Memory B cell (primary cell): Measurements from ENCODE around the gene TRAPPC2L.

Experiments used
- ATAC-seq: fragments of 150-1000 bp; cut with Tn5 transposase; 2 replicates; pipeline ENCODE4 v1.10.0; 2021; ENCODE audit warnings: low read depth, mild to moderate bottlenecking, moderate library complexity
- DNase-seq, 2 donors: peaks; one replicate each; pipeline ENCODE4 v3.0.0; 2022; ENCODE audit warnings: low spot score in 2 of 2
- H3K27ac Mint-ChIP-seq: one replicate; pipeline ENCODE4 v1.8.0; 2022; ENCODE audit warnings: mild to moderate bottlenecking, moderate library complexity, mixed read lengths
- H3K27me3 Mint-ChIP-seq: one replicate; pipeline ENCODE4 v1.8.0; 2022; ENCODE audit warnings: mixed read lengths
- H3K36me3 Mint-ChIP-seq: one replicate; pipeline ENCODE4 v1.8.0; 2022; ENCODE audit warnings: mild to moderate bottlenecking, mixed read lengths
- H3K4me1 Mint-ChIP-seq: one replicate; pipeline ENCODE4 v1.8.0; 2022; ENCODE audit warnings: mixed read lengths
- H3K4me3 Mint-ChIP-seq: one replicate; pipeline ENCODE4 v1.8.0; 2022; ENCODE audit warnings: mild to moderate bottlenecking, moderate library complexity, mixed read lengths
- H3K9me3 Mint-ChIP-seq: one replicate; pipeline ENCODE4 v1.8.0; 2022; ENCODE audit warnings: mixed read lengths

The TRAPPC2L gene

DNA sequence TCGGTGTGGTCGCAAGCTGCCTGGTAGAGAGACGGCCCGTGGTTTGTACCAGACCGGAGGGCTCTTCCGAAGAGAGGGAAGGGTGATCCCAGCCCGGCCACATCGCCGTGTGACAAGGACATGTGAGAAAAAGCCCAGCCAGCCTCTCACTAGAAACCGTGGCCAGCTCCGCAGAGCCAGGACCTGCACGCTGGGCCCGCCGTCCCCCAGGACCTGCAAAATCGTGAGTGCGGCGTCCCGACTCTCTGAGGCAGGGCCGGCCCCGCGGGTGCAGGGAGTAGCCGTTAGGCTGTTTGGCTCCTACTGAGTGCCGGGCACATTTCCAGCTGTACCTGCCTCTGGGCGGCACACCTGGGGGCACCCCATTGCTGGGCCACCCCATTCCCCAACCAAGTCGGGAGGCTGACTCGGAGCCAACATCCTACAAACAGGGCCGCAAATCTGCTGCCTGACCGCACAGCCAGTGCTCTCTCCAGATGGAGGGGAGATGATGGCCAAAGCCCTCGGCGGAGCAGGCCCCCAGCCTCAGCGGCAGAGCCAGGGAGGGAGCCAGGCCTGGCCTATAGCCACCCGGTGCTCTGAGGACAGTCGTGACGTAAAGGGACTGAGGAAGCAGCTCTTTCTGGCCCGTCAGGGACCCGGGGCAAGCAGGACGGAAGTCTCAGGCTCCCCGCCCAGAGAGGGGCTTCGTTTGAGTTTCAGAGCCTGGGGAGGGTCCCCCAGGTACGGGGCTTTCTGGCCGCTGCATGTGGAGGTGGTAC is 43.2 kb downstream of the TRAPPC2L start:
- Mint-ChIP-seq H3K27me3 (no peaks in the 10 kb centered on the region), H3K27ac (no peak overlapping the region), H3K4me3 (no peak overlapping the region), H3K9me3 (no peaks in the 10 kb centered on the region), H3K36me3 (no peaks in the 10 kb centered on the region), H3K4me1 (peaks cover 4% of the 10 kb centered on the region)
- DNase-seq (no peak), ATAC-seq (no peak)

GRCh38 chr16:88900662-88901052 is 43.7 kb downstream of the TRAPPC2L start:
- H3K36me3 Mint-ChIP-seq = no peaks in the 10 kb centered on the region

DNA sequence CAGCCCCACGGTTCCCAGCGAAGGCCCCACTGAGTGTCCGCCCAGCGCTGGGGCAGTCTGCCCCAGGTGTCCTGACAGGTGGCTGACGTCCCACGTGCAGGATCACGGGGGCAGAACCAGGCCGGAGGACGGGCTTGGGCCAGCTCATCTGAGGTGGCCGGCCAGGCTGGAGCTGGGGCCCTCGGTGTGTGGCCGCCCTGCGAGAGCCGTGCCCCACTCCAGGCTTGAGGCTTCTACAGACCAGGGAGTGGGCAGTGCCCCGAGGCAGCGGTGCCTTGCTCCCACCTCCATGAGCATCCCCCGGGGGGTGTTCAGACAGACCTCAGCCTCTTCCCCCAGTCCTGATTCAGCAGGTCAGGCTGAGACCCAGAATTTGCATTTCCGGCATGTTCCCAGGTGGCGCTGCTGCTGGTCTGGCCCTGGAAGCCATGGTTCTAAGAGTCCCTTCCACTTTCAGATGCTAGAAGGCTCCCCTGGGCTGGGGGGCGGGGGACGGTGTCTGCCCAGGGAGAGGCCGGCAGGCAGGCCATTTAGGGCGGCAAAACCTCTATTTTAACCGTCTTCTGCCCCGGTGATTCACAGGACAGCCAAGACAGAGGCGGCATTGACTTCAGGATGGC is 44.9 kb downstream of the TRAPPC2L start:
- H3K27me3 Mint-ChIP-seq = no peaks in the 10 kb centered on the region
- no peak for DNase-seq
- H3K27ac Mint-ChIP-seq = no peak overlapping the region
- no peak for ATAC-seq
- no peaks in the 10 kb centered on the region for H3K36me3 Mint-ChIP-seq
- H3K4me1 Mint-ChIP-seq = peaks cover 12% of the 10 kb centered on the region
- no peak overlapping the region for H3K4me3 Mint-ChIP-seq
- H3K9me3 Mint-ChIP-seq = no peaks in the 10 kb centered on the region

More at GRCh38 chr16:88900662-88901052, 43.7 kb downstream of the TRAPPC2L start:
- no peak for ATAC-seq
- Mint-ChIP-seq H3K4me3 (no peak overlapping the region), H3K27me3 (no peaks in the 10 kb centered on the region), H3K9me3 (no peaks in the 10 kb centered on the region), H3K4me1 (peaks cover 4% of the 10 kb centered on the region), H3K27ac (no peak overlapping the region)
- no peak for DNase-seq

DNA sequence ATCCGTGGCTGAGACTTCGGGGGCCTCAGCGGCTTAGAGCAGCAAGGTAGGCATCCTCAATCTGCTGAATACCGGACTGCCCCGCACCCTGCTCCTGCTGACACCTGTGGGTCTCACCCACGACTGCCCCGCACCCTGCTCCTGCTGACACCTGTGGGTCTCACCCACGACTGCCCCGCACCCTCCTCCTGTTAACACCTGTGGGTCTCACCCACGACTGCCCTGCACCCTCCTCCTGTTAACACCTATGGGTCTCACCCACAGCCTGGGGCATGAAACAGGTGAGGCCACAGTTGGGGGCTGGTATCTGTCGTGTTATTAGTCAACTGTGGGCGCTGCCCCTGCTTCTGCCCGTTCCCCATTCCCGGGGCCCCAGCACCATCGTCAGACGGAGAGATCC is 45.8 kb downstream of the TRAPPC2L start:
- ATAC-seq = no peak
- H3K27ac Mint-ChIP-seq = no peak overlapping the region
- no peaks in the 10 kb centered on the region for H3K9me3 Mint-ChIP-seq
- H3K4me3 Mint-ChIP-seq = no peak overlapping the region
- peaks cover 14% of the 10 kb centered on the region for H3K4me1 Mint-ChIP-seq
- no peaks in the 10 kb centered on the region for H3K27me3 Mint-ChIP-seq
- DNase-seq = no peak
- no peaks in the 10 kb centered on the region for H3K36me3 Mint-ChIP-seq

DNA sequence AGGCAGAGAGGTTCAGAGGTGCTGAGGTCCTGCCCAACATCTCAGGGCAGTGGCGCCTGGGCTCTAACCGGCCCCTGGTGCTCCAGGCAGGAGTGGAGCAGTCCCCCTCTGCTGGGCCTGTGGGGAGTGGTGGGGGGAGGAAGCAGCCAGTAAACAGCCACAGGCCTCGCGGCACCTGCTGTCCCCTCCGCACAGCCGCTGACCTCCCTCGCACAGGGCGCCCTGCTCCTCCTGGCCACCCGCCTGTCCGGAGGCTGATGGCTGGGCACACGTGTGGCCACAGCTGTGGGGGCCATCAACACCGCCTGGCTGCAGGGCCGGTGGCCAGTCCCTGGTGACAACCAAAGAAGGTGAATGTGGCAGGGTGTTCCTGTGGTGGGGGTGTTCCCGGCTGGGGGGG is 46.3 kb downstream of the TRAPPC2L start:
- no peaks in the 10 kb centered on the region for H3K36me3 Mint-ChIP-seq
- H3K4me3 Mint-ChIP-seq = no peak overlapping the region
- no peaks in the 10 kb centered on the region for H3K9me3 Mint-ChIP-seq
- no peak for DNase-seq
- no peaks in the 10 kb centered on the region for H3K27me3 Mint-ChIP-seq
- no peak overlapping the region for H3K27ac Mint-ChIP-seq
- H3K4me1 Mint-ChIP-seq = peaks cover 15% of the 10 kb centered on the region
- ATAC-seq = no peak

DNA sequence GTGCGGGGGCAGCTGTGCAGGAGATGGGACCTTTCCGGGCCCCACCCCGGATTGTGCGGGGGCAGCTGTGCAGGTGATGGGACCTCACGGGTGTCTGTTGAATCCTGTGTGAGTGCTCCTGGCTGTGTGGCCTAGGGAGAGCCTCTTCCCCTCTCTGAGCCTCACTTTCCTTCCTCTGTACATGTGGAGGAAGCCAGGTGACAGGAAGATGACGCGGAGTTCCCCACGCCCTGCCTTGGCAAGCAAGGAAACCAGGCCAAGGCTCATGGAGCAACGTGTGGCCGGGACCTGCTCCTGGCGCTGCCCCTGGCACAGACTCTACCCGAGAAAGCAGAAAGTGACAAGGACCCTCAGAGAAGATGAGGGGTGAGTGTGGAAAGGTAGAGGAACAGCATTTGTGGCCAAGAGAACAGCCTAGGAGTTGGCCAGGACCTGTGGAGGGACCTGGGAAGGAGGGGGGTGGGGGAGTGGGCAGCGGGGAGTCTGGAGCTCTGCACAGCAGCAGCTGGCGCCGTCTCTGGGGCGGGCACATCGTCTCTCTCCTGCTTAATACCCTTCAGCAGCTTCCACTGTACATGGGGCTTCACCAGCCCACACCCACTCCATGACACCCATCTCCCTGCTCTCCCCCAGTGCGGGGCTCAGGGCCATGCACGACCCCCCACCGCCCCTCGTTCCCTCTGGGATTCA is 47.9 kb downstream of the TRAPPC2L start:
- Mint-ChIP-seq H3K27ac (no peak overlapping the region), H3K27me3 (no peaks in the 10 kb centered on the region), H3K4me1 (peaks cover 17% of the 10 kb centered on the region), H3K36me3 (peaks cover 2% of the 10 kb centered on the region), H3K4me3 (no peak overlapping the region), H3K9me3 (no peaks in the 10 kb centered on the region)
- DNase-seq = no peak
- ATAC-seq = no peak

GRCh38 chr16:88905563-88905962 is 48.6 kb downstream of the TRAPPC2L start:
- H3K27me3 Mint-ChIP-seq = no peaks in the 10 kb centered on the region

DNA sequence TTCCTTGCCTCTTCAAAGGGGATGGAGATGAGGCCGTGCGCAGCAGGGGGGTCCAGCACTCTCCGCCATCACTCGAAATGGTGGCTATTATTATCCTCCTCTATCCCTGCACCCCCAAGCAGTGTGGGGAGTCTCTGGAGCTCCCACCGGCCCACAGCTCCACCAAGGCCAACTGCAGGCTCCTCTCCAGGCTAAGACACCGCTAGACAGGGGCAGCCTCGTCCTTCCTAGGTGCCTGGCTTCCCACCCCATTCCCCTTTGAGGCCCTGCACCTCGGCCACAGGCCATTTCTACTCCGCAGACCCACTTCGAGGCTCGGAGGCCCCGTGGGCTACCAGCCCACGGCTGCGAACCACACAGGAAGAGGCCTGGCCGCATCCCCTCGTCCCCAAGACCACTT is 49.1 kb downstream of the TRAPPC2L start:
- Mint-ChIP-seq H3K36me3 (peaks cover 6% of the 10 kb centered on the region), H3K4me1 (peaks cover 25% of the 10 kb centered on the region), H3K27me3 (no peaks in the 10 kb centered on the region), H3K27ac (no peak overlapping the region), H3K9me3 (no peaks in the 10 kb centered on the region), H3K4me3 (no peak overlapping the region)
- DNase-seq = no peak
- no peak for ATAC-seq

More at GRCh38 chr16:88905563-88905962, 48.6 kb downstream of the TRAPPC2L start:
- Mint-ChIP-seq H3K4me3 (no peak overlapping the region), H3K27ac (no peak overlapping the region), H3K4me1 (peaks cover 24% of the 10 kb centered on the region), H3K9me3 (no peaks in the 10 kb centered on the region), H3K36me3 (peaks cover 6% of the 10 kb centered on the region)
- DNase-seq (peak in 1 of 2 donors; percentile 25), ATAC-seq (peak; percentile 70)

GRCh38 chr16:88906535-88907105 is 49.7 kb downstream of the TRAPPC2L start:
- no peak overlapping the region for H3K27ac Mint-ChIP-seq
- no peak overlapping the region for H3K4me3 Mint-ChIP-seq
- peaks cover 31% of the 10 kb centered on the region for H3K4me1 Mint-ChIP-seq
- ATAC-seq = no peak
- H3K9me3 Mint-ChIP-seq = no peaks in the 10 kb centered on the region
- H3K27me3 Mint-ChIP-seq = no peaks in the 10 kb centered on the region
- DNase-seq = no peak
- peaks cover 6% of the 10 kb centered on the region for H3K36me3 Mint-ChIP-seq

- ATAC-seq (no peak), DNase-seq (no peak)
- Mint-ChIP-seq H3K9me3 (no peaks in the 10 kb centered on the region), H3K27me3 (no peaks in the 10 kb centered on the region), H3K27ac (no peak overlapping the region), H3K36me3 (peaks cover 8% of the 10 kb centered on the region), H3K4me1 (peaks cover 35% of the 10 kb centered on the region), H3K4me3 (no peak overlapping the region)
Measured at GRCh38 chr16:88907768-88908167, 50.8 kb downstream of the TRAPPC2L start.

- no peaks in the 10 kb centered on the region for H3K27me3 Mint-ChIP-seq
- no peak for DNase-seq
- H3K27ac Mint-ChIP-seq = no peak overlapping the region
- H3K4me1 Mint-ChIP-seq = peaks cover 35% of the 10 kb centered on the region
- H3K4me3 Mint-ChIP-seq = no peak overlapping the region
- H3K36me3 Mint-ChIP-seq = peaks cover 8% of the 10 kb centered on the region
- no peak for ATAC-seq
- no peaks in the 10 kb centered on the region for H3K9me3 Mint-ChIP-seq
Measured at GRCh38 chr16:88908307-88908706, 51.4 kb downstream of the TRAPPC2L start.

DNA sequence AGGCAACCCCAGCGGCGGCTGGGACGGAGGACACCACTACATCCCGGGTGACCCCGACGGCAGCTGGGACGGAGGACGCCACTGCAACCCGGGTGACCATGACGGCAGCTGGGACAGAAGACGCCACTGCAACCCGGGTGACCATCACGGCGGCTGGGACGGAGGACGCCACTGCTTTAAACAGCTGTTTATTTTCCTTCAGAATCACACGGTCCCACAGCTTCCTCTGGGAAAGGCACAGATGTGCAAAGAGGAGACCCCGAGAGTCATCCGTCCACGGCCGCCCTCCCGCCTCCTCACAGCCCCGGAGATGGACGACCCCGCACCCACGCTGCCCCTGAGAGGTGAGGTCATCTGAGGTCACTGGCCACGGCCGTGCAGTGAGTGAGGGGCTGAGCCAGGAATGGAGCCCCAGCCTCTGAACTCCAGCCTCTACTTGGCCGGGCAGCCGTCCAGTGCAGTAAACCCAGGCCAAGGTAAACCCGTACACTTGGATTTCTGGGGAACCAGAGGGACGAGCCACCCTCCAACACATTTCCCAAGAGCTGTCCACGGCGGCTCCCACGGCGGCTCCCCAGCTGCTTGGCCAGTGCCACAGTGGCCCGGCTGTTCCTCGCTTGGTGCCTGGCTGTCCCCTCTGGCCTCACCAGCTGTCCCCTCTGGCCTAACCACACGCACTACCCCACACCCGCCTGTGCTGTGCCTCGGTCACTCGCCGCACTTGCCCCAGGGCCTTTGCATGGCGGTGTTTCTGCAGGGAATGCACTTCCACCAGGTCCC is 52.7 kb downstream of the TRAPPC2L start:
- DNase-seq (no peak), ATAC-seq (no peak)
- peaks cover 39% of the 10 kb centered on the region for H3K4me1 Mint-ChIP-seq
- H3K36me3 Mint-ChIP-seq = peaks cover 15% of the 10 kb centered on the region
- H3K27me3 Mint-ChIP-seq = no peaks in the 10 kb centered on the region
- H3K27ac Mint-ChIP-seq = no peak overlapping the region
- H3K4me3 Mint-ChIP-seq = no peak overlapping the region
- H3K9me3 Mint-ChIP-seq = no peaks in the 10 kb centered on the region

DNA sequence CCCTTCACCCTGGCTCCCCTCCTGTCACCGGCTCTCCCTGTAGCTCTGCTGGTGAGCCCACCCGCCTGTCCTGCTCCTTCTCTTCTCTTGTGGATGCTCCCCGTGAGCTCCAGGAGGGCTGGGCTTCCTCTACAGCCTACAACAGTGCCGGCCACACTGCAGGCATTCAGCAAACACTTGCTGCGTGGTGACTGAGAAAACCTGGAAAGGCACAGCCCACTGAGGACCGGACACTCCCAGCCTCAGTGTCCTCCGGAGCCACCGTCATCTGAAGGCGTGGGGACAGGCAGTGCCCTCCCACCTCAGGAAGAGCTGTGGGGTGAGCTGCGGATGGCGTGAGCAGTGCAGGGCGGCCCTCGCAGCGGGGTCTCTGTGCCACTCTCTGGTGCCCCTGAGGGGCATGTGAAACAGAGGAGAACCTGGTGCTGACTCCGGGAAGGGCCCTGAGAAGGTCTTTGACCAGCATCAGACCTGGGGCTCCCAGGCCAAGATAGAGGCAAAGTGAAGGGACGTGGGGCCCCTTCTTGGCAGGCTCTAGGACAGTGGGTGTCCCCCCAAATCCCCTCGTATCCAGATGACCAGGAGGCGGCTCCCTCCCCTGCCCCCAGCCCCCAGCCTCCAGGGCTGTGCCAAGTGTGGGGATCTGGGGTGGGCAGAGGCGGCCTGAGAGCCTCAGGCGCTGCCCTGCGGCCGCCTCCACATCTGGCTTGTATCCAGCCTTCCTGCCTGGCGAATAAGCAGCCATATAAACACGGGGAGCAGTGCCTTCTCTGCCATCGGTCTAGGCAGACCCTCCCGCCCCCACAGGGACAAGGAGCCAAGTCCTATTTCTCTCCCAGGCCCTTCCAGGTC is 53.6 kb downstream of the TRAPPC2L start:
- Mint-ChIP-seq H3K9me3 (no peaks in the 10 kb centered on the region), H3K27me3 (no peaks in the 10 kb centered on the region), H3K4me1 (peaks cover 35% of the 10 kb centered on the region), H3K36me3 (peaks cover 15% of the 10 kb centered on the region), H3K4me3 (no peak overlapping the region), H3K27ac (peak overlapping the region; percentile 88)
- no peak for ATAC-seq
- DNase-seq = no peak
